ENCODE measurements around the gene SASH1. TPM values are rescaled to one million over a fixed set of nuclear protein-coding genes. Genes with fewer than 3 reads are reported as not detected.

The SASH1 gene
- total and polyA plus RNA-seq, 7 donors: 3.2 to 101 (median 40.5) TPM

- H3K9me3 ChIP-seq: no peaks in the 10 kb centered on the region
- intact Hi-C loops (cut with DNase I): no loop called here
- H3K36me3 ChIP-seq: no peaks in the 10 kb centered on the region
- WGBS, 2 donors: 89 to 90% methylated on average over 7 of the region's 7 CpGs
- no peak for DNase-seq
- H3K4me1 ChIP-seq: peaks cover 0 to 12% (median 9%) of the 10 kb centered on the region in 4 donors
- no peak overlapping the region for H3K4me3 ChIP-seq
- H3K27ac ChIP-seq: peak overlapping the region in 2 of 4 donors; percentile 19 to 41
- no peak for TF ChIP-seq POLR2AphosphoS5 (IDR thresholded peaks at IDR 0.05)
- TF ChIP-seq EP300 (IDR thresholded peaks at IDR 0.05): no peak
- no peak for TF ChIP-seq POLR2A (IDR thresholded peaks at IDR 0.05)
- no peak for TF ChIP-seq CTCF (IDR thresholded peaks at IDR 0.05)
- no peaks in the 10 kb centered on the region for H3K27me3 ChIP-seq
Measured at GRCh38 chr6:148431840-148432239, 89.2 kb downstream of the SASH1 start.

- no peak overlapping the region for H3K4me3 ChIP-seq
- H3K27ac ChIP-seq: peak overlapping the region in 2 of 4 donors; percentile 19 to 41
- TF ChIP-seq POLR2AphosphoS5 (IDR thresholded peaks at IDR 0.05) (no peak), CTCF (IDR thresholded peaks at IDR 0.05) (no peak), EP300 (IDR thresholded peaks at IDR 0.05) (no peak), POLR2A (IDR thresholded peaks at IDR 0.05) (no peak)
- H3K4me1 ChIP-seq: peaks cover 0 to 12% (median 9%) of the 10 kb centered on the region in 4 donors
- no peaks in the 10 kb centered on the region for H3K9me3 ChIP-seq
- no peak for DNase-seq
- H3K36me3 ChIP-seq: no peaks in the 10 kb centered on the region
- WGBS, 2 donors: 67 to 68% methylated on average over 5 of the region's 5 CpGs
- intact Hi-C loops (cut with DNase I): no loop called here
- no peaks in the 10 kb centered on the region for H3K27me3 ChIP-seq
Measured at GRCh38 chr6:148432462-148433195, 90.0 kb downstream of the SASH1 start.

- Histone ChIP-seq H3K27me3 (no peaks in the 10 kb centered on the region), H3K9me3 (no peaks in the 10 kb centered on the region), H3K36me3 (no peaks in the 10 kb centered on the region), H3K27ac (no peak overlapping the region), H3K4me3 (no peak overlapping the region), H3K4me1 (peaks cover 0 to 12% (median 9%) of the 10 kb centered on the region in 4 donors)
- WGBS, 2 donors: 67 to 72% methylated on average over 2 of the region's 2 CpGs
- intact Hi-C loops (cut with DNase I): no loop called here
- DNase-seq: no peak
- TF ChIP-seq POLR2AphosphoS5 (IDR thresholded peaks at IDR 0.05) (no peak), EP300 (IDR thresholded peaks at IDR 0.05) (no peak), CTCF (IDR thresholded peaks at IDR 0.05) (no peak), POLR2A (IDR thresholded peaks at IDR 0.05) (no peak)
Measured at GRCh38 chr6:148435386-148435785, 92.7 kb downstream of the SASH1 start.

DNA sequence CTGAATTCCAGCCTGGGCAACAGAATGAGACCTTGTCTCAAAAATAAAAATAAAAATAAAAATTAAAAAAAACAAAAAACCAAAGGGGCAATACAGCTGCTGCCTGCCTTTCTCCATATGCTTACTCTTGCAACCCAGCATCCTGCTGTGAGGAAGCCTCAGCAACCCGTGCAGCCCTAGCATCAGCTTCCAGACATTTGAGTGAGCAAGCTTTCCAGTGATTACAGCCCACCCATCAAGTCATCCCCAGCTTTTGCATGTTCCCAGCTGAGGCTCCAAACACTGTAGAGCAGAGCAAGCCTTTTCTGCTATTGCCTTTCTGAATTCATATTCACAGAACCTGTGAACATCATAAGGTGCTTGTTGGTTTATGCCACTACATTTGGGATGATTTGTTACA is 93.8 kb downstream of the SASH1 start:
- no peaks in the 10 kb centered on the region for H3K27me3 ChIP-seq
- TF ChIP-seq EP300 (IDR thresholded peaks at IDR 0.05): no peak
- no peak for TF ChIP-seq POLR2A (IDR thresholded peaks at IDR 0.05)
- TF ChIP-seq POLR2AphosphoS5 (IDR thresholded peaks at IDR 0.05): no peak
- no peak for TF ChIP-seq CTCF (IDR thresholded peaks at IDR 0.05)
- H3K4me3 ChIP-seq: no peak overlapping the region
- 88 to 89% methylated on average over 1 of the region's 1 CpG for WGBS, 2 donors
- no peaks in the 10 kb centered on the region for H3K9me3 ChIP-seq
- H3K27ac ChIP-seq: no peak overlapping the region
- no peak for DNase-seq
- H3K36me3 ChIP-seq: no peaks in the 10 kb centered on the region
- intact Hi-C loops (cut with DNase I): no loop called here
- H3K4me1 ChIP-seq: peaks cover 0 to 21% (median 19%) of the 10 kb centered on the region in 4 donors

All from sigmoid colon (tissue), 7 donors.